DMS153 treated with DMSO at 0.1 percent for 48 hours (cell line): ENCODE results near the gene EGR2.
"Not testable (repeated sequence)": the region's sequence is repeated elsewhere in the genome, so short reads cannot be mapped to it uniquely, and the experiment has no call there.

Source experiments
- DNase-seq: peaks from one replicate; lab custom pipeline; 2025; ENCODE audit not compliant: unreplicated experiment; lab: John Stamatoyannopoulos, UW

EGR2 gene

GRCh38 chr10:62795762-62796161 is 20.4 kb downstream of the EGR2 start:
- no peak for DNase-seq

GRCh38 chr10:62795100-62795499 is 21.1 kb downstream of the EGR2 start:
- DNase-seq: no peak

- no peak for DNase-seq
These were observed 21.9 kb downstream of the EGR2 start for GRCh38 chr10:62794306-62794705.

GRCh38 chr10:62792261-62792660 is 23.9 kb downstream of the EGR2 start:
- DNase-seq: no peak

- DNase-seq: no peak
These were observed 25.6 kb downstream of the EGR2 start for GRCh38 chr10:62790571-62790970.

GRCh38 chr10:62790019-62790555 is 26.1 kb downstream of the EGR2 start:
- no peak for DNase-seq

- no peak for DNase-seq
These were observed 27.2 kb downstream of the EGR2 start for GRCh38 chr10:62788861-62789467.

- not testable (repeated sequence) for DNase-seq
These were observed 27.9 kb downstream of the EGR2 start for GRCh38 chr10:62788285-62788684.

GRCh38 chr10:62784537-62784936 is 31.6 kb downstream of the EGR2 start:
- DNase-seq: not testable (repeated sequence)

GRCh38 chr10:62779487-62780248 is 36.5 kb downstream of the EGR2 start:
- DNase-seq: no peak

GRCh38 chr10:62778125-62778524 is 38.0 kb downstream of the EGR2 start:
- DNase-seq: no peak

GRCh38 chr10:62772186-62772974 is 43.8 kb downstream of the EGR2 start:
- DNase-seq: no peak

GRCh38 chr10:62769574-62770242 is 46.5 kb downstream of the EGR2 start:
- no peak for DNase-seq

GRCh38 chr10:62766386-62766785 is 49.8 kb downstream of the EGR2 start:
- no peak for DNase-seq

- no peak for DNase-seq
These were observed 50.4 kb downstream of the EGR2 start for GRCh38 chr10:62765726-62766125.

GRCh38 chr10:62764011-62764410 is 52.2 kb downstream of the EGR2 start:
- no peak for DNase-seq

GRCh38 chr10:62763155-62763554 is 53.0 kb downstream of the EGR2 start:
- no peak for DNase-seq
